ENCODE measurements around the gene AKAP13. TPM values are rescaled to one million over a fixed set of nuclear protein-coding genes. Genes with fewer than 3 reads are reported as not detected.
"Not testable (repeated sequence)": the region's sequence is repeated elsewhere in the genome, so short reads cannot be mapped to it uniquely, and the experiment has no call there.

The AKAP13 gene
- total RNA-seq, 1 donor from 2014 or later, result 284 TPM

DNA sequence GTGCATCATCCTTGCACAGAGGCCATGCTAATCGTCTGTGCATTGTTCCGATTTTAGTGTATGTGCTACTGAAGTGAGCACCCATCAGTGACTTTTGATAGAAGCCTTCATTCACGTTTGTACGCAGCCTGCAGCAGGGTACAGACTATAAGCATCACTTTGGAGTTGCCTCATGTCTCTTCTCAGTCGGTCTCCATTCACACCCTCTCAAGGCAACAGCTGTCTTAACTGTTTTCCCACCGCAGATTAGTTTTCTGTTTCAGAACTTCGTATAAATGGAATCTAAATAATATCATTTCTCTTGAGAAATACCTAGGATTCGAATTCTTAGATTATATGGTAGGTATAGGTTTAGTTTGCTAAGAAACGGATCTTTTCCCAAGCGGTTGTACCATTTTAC lies 271.1 kb downstream of the AKAP13 start:
- ATAC-seq, result no peak

DNA sequence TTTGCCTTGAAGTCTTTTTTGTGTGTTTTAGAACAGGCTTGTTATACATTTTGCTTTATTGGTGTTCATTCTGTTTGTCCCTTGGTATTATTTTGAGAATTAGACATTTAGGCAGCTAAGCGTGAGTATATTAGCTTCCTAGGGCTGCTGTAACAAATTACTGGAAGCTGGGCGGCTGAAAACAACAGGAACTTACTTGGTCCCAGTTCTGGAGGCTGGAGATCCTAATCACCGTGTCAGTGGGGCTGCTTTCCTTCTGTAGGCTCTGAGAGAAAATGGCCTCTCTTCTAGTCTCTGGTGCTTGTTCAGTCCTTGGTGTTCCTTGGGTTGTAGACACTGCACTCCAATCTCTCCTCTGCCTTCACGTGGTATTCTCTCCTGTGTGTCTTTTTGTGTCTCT lies 272.1 kb downstream of the AKAP13 start:
- intact Hi-C loops (cut with micrococcal nuclease), result no loop called here
- DNase-seq (no peak), ATAC-seq (peak; percentile 5)

More for the DNA sequence above, 271.1 kb downstream of the AKAP13 start:
- intact Hi-C loops (cut with micrococcal nuclease), result no loop called here
- DNase-seq, result no peak

DNA sequence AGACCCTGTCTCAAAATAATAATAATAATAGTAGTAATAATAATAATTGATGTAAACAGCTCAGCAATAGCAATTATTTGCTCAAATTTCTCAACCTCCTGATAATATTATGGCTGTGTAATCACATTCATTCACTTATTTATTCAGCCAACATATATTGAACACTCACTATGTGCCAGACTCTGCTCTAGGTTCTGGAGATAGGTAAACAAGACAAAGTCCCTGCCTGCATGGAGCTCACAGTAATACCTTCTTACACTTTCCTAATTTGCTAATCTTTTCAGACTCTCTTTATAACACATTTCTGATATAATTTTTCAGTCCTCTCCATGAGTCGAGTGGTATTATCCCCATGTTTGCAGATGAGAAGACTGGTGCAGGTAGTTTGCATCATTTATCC lies 276.7 kb downstream of the AKAP13 start:
- no peak for ATAC-seq
- intact Hi-C loops (cut with micrococcal nuclease), result no loop called here
- no peak for DNase-seq

- intact Hi-C loops (cut with micrococcal nuclease), result no loop called here
- no peak for DNase-seq
- ATAC-seq, result no peak
Observed at GRCh38 chr15:85658816-85659215, 278.4 kb downstream of the AKAP13 start.

- ATAC-seq (no peak), DNase-seq (no peak)
- intact Hi-C loops (cut with micrococcal nuclease), result no loop called here
Observed at GRCh38 chr15:85661859-85662258, 281.5 kb downstream of the AKAP13 start.

GRCh38 chr15:85665677-85666076 lies 285.3 kb downstream of the AKAP13 start:
- DNase-seq; intact Hi-C loops (cut with micrococcal nuclease); ATAC-seq: not testable (repeated sequence)

GRCh38 chr15:85667491-85668424 lies 287.4 kb downstream of the AKAP13 start:
- intact Hi-C loops (cut with micrococcal nuclease), result no loop called here
- ATAC-seq, result peak; percentile 82
- no peak for DNase-seq

DNA sequence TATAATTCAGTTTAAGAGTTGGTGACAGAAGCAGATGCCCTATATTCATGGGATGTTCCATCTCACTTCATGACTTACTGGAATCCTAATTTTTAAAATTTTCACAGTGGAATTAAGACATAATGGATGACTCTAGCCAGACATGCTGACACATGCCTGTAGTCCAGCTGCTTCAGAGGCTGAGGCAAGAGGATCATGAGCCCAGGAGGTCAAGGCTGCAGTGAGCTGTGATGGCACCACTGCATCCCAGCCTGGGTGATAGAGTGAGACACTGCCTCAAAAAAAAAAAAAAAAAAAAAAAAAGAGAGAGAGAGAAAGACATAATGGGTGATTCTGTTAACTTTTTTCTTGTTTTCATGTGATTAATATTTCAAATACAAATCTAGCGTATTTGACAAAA lies 290.8 kb downstream of the AKAP13 start:
- no peak for DNase-seq
- no peak for ATAC-seq
- intact Hi-C loops (cut with micrococcal nuclease), result loop anchor here (10.0 kb wide), 1 partner anchor 46 kb away; no protein-coding TSS in a partner anchor

DNA sequence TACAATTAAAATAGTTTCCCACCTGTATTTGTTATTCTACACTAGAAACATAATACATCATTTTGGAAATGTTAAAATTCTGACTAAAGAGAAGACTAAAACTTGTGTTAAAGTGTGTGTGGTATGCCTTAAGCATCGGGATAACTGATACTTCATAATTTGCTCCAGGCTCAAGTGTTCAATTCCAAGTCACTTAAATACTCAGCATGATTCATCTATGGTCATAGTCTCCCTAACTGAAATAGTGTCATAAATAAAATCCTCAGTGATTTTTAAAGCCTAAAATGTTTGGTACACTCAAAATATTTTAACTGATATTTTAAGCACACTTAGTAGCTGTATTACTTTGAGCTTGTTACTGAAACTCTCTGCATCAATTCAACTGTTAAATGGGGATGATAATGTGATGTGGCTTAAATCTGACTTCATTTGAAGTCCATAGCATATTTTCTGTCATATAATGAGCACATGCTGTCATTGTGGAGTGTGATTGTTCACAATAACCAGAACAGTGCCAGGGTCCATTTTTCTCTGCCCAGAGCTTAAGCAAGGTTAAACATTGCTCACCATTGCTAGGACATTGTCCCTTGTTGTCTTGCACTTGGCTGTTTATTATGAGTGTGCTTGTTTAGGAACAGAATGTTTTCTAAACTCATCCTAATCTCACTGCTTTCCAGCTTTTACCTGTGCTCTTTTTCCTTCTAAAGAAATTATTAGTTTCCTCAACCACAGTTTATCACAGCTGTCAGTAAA lies 292.1 kb downstream of the AKAP13 start:
- intact Hi-C loops (cut with micrococcal nuclease), result loop anchor here (10.0 kb wide), 1 partner anchor 48 kb away; no protein-coding TSS in a partner anchor
- DNase-seq (no peak), ATAC-seq (peak; percentile 39)

DNA sequence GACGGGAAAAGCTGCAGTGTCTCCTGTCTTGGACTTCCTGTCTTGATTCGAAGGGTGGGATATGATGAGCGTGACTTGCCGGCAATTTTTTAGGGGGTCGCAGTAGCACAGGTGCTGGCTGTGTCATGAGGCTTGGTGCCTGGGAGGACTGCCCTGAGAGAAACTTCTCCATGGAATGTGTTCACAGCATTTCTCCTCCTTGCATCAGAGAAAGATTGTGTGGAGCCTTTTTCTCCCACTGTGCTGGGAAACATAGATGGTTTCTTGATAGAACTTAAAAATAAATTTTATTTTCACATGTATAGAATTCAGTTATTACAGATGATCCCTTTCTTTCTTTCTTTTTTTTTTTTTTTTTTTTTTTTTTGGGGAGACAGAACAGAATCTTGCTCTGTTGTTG lies 292.9 kb downstream of the AKAP13 start:
- ATAC-seq, result peak; percentile 23
- no peak for DNase-seq
- intact Hi-C loops (cut with micrococcal nuclease), result loop anchor here (10.0 kb wide), 1 partner anchor 49 kb away; no protein-coding TSS in a partner anchor

- intact Hi-C loops (cut with micrococcal nuclease), result loop anchor here (10.0 kb wide), 1 partner anchor 52 kb away; no protein-coding TSS in a partner anchor
Observed at GRCh38 chr15:85676342-85677098, 296.1 kb downstream of the AKAP13 start.

GRCh38 chr15:85679231-85679630 lies 298.8 kb downstream of the AKAP13 start:
- ATAC-seq, result no peak
- intact Hi-C loops (cut with micrococcal nuclease), result loop anchor here (10.0 kb wide), 1 partner anchor 54 kb away; no protein-coding TSS in a partner anchor
- DNase-seq, result no peak

More at GRCh38 chr15:85676342-85677098, 296.1 kb downstream of the AKAP13 start:
- DNase-seq, result no peak
- ATAC-seq, result no peak

DNA sequence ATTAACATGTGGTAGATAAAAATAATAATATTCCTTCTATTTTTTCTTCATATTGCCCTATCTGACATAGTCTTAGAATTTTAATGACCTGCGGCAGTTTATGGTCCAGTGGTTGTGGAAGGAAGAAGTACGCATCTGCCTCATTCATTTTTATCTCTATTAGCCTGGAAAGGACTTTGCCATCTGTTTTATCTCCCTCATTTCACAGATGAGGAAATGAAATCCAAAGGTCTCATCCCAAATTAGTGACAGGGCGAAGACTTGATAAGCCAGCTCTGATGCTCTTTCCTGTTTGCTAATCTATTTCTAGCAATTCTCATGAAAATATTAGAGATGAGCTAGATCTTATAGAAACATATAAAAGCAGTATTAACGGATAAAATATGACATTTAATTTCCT lies 301.0 kb downstream of the AKAP13 start:
- DNase-seq (no peak), ATAC-seq (no peak)
- intact Hi-C loops (cut with micrococcal nuclease), result no loop called here

DNA sequence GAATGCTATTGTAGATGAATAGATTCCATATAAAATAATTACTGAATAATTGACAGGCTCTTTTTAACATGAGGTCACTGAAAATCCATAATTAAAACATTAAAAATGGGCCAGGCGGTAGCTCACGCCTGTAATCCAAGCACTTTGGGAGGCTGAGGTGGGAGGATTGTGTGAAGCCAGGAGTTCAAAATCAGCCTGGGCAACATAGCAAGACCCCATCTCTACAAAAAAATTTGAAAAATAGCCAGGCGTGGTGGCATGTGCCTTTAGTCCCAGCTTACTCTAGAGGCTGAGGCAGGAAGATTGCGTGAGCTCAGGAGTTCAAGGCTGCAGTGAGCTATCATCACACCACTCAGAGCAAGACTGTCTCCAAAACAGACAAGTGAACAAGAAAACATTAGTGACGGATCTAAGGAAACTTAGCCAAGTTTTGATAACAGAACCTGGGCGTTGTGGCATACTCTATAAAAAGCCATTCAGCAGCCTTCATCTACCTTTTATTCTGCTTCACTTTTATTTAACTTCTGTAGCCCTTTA lies 303.8 kb downstream of the AKAP13 start:
- peak; percentile 81 for ATAC-seq
- intact Hi-C loops (cut with micrococcal nuclease), result no loop called here
- DNase-seq, result no peak

GRCh38 chr15:85685356-85685755 lies 305.0 kb downstream of the AKAP13 start:
- intact Hi-C loops (cut with micrococcal nuclease), result no loop called here
- ATAC-seq, result peak; percentile 40
- no peak for DNase-seq

DNA sequence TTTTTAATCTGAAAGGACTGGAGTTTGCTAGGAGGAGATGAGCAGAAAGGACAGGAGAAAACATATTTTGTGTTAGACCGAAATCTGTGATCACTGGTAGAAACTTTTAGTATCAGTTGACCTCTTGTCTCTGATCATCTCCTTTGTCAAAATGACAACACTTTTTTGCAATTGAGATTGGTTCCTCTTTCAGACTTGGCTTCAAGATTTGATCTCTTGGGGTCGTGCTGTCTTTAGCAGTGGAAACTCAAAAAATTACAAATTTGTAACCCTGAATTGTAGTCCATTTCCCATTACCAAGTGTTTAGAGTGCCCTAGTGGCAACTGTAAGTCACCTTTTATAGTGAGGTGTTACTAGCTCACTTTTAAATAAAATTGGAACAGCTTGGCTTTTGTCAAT lies 306.9 kb downstream of the AKAP13 start:
- intact Hi-C loops (cut with micrococcal nuclease), result no loop called here
- ATAC-seq (no peak), DNase-seq (no peak)

DNA sequence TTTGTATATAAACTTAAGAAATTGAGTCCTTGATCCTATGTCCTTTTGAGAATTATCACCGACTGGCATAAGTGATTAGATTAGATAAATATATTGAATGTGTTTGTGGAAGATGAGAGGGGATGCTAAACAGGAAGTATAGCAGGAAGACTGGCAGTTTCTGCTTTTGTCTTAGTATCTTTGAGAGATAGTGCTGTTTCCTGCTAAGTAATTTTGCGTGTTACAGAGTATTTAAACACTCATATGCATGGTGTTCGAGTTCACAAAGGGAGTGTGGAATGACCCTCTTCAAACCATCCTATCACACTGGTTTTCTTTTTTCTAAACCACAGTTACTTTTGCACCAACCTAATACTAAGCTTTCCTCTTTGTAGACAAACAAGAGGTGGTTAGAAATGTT lies 308.3 kb downstream of the AKAP13 start:
- no peak for DNase-seq
- intact Hi-C loops (cut with micrococcal nuclease), result no loop called here
- ATAC-seq, result no peak

- intact Hi-C loops (cut with micrococcal nuclease), result no loop called here
- DNase-seq, result peak; percentile 56
- peak; percentile 54 for ATAC-seq
Observed at GRCh38 chr15:85689729-85690128, 309.3 kb downstream of the AKAP13 start.

All from left ventricle myocardium superior (tissue), 1 donor.